ENCODE data around the gene CBX5. TPM values are rescaled to one million over a fixed set of nuclear protein-coding genes. Genes with fewer than 3 reads are reported as not detected.
A peak's percentile ranks its signal among the peaks of the same experiment; 100 is the strongest.

Gene CBX5
- total and polyA plus RNA-seq, 10 of the 15 experiments (the other 5 are each of a cell fraction or from before 2014, with no cell fraction given), result 46.7 to 138 (median 74.6) TPM

- TF ChIP-seq, protein P1, sequence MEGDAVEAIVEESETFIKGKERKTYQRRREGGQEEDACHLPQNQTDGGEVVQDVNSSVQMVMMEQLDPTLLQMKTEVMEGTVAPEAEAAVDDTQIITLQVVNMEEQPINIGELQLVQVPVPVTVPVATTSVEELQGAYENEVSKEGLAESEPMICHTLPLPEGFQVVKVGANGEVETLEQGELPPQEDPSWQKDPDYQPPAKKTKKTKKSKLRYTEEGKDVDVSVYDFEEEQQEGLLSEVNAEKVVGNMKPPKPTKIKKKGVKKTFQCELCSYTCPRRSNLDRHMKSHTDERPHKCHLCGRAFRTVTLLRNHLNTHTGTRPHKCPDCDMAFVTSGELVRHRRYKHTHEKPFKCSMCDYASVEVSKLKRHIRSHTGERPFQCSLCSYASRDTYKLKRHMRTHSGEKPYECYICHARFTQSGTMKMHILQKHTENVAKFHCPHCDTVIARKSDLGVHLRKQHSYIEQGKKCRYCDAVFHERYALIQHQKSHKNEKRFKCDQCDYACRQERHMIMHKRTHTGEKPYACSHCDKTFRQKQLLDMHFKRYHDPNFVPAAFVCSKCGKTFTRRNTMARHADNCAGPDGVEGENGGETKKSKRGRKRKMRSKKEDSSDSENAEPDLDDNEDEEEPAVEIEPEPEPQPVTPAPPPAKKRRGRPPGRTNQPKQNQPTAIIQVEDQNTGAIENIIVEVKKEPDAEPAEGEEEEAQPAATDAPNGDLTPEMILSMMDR (IDR thresholded peaks at IDR 0.05 in 2 of 3, conservative IDR thresholded peaks at IDR 0.05 in 1 of 3; ENCODE audit: control insufficient read depth in 2 of 3, extremely low read depth in 1 of 3, insufficient read depth in 1 of 3, low read depth in 3 of 3, low read length in 3 of 3), result no peak
- TF ChIP-seq LARP7 (IDR thresholded peaks at IDR 0.05), result no peak
- TF ChIP-seq MEF2A (IDR thresholded peaks at IDR 0.05; ENCODE audit: insufficient read depth, low read depth, low read length), result no peak
Observed at GRCh38 chr12:54306925-54307741, 27.2 kb upstream of the CBX5 start (continued).

GRCh38 chr12:54304187-54304810, 24.4 kb upstream of the CBX5 start:
- no peak for DNase-seq (ENCODE audit: low read depth, low spot score)
- H3K4me3 ChIP-seq, result no peak overlapping the region
- in situ Hi-C loops (cut with MboI), result no loop called here
- no peak for FAIRE-seq
- CTCF ChIA-PET, result interaction anchor here (0.6 kb wide), 1 partner anchor 139 kb away, joined by 3 read pairs; no protein-coding TSS in a partner anchor
- SMC1A ChIA-PET (ENCODE audit: uncharacterized antibody, unreplicated experiment), result interaction anchor here (0.6 kb wide), 1 partner anchor 15 kb away, joined by 3 read pairs; no protein-coding TSS in a partner anchor
- no peak overlapping the region for H2AFZ ChIP-seq (ENCODE audit: control insufficient read depth, low read depth, low read length)
- H3K4me2 ChIP-seq (ENCODE audit: control insufficient read depth, insufficient read depth), result no peak overlapping the region
- RAD21 ChIA-PET (ENCODE audit: unreplicated experiment), result no interaction called here
- no peak for TF ChIP-seq YBX1 (IDR thresholded peaks at IDR 0.05)
- no peak for TF ChIP-seq HCFC1 (IDR thresholded peaks at IDR 0.05; ENCODE audit: low read length)
- no peak for TF ChIP-seq BCL3 (IDR thresholded peaks at IDR 0.05; ENCODE audit: borderline replicate concordance, insufficient read depth, low read depth, low read length, poor library complexity, severe bottlenecking)
- TF ChIP-seq RAD51 (IDR thresholded peaks at IDR 0.05), result no peak
- no peak for TF ChIP-seq POLR2AphosphoS2 (IDR thresholded peaks at IDR 0.05; ENCODE audit: low read depth, low read length)
- no peaks in the 10 kb centered on the region for H4K20me1 ChIP-seq (ENCODE audit: control insufficient read depth, insufficient read depth)
- POLR2A ChIA-PET, result no interaction called here
- peak; percentile 81 for ATAC-seq
- H3K9me3 ChIP-seq (replicated peaks; ENCODE audit: control insufficient read depth, insufficient read depth, low read length), result no peaks in the 10 kb centered on the region
- no peak overlapping the region for H3K9ac ChIP-seq (ENCODE audit: control insufficient read depth, insufficient read depth, low read length)
- H3K4me1 ChIP-seq (ENCODE audit: control insufficient read depth, insufficient read depth, low read length), result 0 out of 2 replicates have a peak, but pooled peaks cover 3% of the 10 kb centered on the region
- WGBS (ENCODE audit: insufficient coverage, insufficient replicate concordance, low lambda C conversion rate, missing lambda C conversion rate), result 6% methylated on average over 11 of the region's 12 CpGs
- H3K27me3 ChIP-seq (replicated peaks in 1 of 2; ENCODE audit: control insufficient read depth in 2 of 2, insufficient read depth in 2 of 2, low read length in 1 of 2), result peaks cover 14 to 25% of the 10 kb centered on the region in 2 experiments
- no TSS peak for BruUV-seq (replicated peaks)
- H3K36me3 ChIP-seq (ENCODE audit: control insufficient read depth in 2 of 2, insufficient read depth in 2 of 2, low read length in 1 of 2), result no peaks in the 10 kb centered on the region
- intact Hi-C loops (cut with micrococcal nuclease; ENCODE audit: unreplicated experiment), result no loop called here
- no peak overlapping the region for H3K27ac ChIP-seq (ENCODE audit: control insufficient read depth, insufficient read depth)
- H3K79me2 ChIP-seq (ENCODE audit: control insufficient read depth, insufficient read depth, low read length), result no peaks in the 10 kb centered on the region

Measured in GM12878 (cell line).